Esophagus mucosa (tissue), 1 donor: ENCODE results near the gene PRICKLE2. TPM values are rescaled to one million over a fixed set of nuclear protein-coding genes. Genes with fewer than 3 reads are reported as not detected.

Source experiments
- ATAC-seq: fragments of 200-7000 bp; cut with Tn5 transposase; one replicate; pipeline ENCODE4 v1.9.1; 2020
- total RNA-seq: library from RNA; stranded (reverse); gene quantifications from one replicate; pipeline ENCODE4 v1.2.4, GENCODE V29; 2023
- donor health status: DM: yes; HTN: yes; CAD: no.

PRICKLE2 gene
- total RNA-seq, 1 donor from 2014 or later: 6.0 TPM

- no peak for ATAC-seq
Measured at GRCh38 chr3:64129106-64129505, 96.2 kb downstream of the PRICKLE2 start.

GRCh38 chr3:64125561-64125960, 99.7 kb downstream of the PRICKLE2 start:
- ATAC-seq: no peak

- ATAC-seq: no peak
Measured at GRCh38 chr3:64123931-64124330, 101.3 kb downstream of the PRICKLE2 start.

- no peak for ATAC-seq
Measured at GRCh38 chr3:64122476-64122875, 102.8 kb downstream of the PRICKLE2 start.

GRCh38 chr3:64121750-64122311, 103.4 kb downstream of the PRICKLE2 start:
- ATAC-seq: no peak

GRCh38 chr3:64120876-64121275, 104.4 kb downstream of the PRICKLE2 start:
- no peak for ATAC-seq

GRCh38 chr3:64117483-64117882, 107.8 kb downstream of the PRICKLE2 start:
- no peak for ATAC-seq

- ATAC-seq: no peak
Measured at GRCh38 chr3:64114651-64115050, 110.6 kb downstream of the PRICKLE2 start.

- ATAC-seq: no peak
Measured at GRCh38 chr3:64111872-64112271, 113.4 kb downstream of the PRICKLE2 start.

- ATAC-seq: no peak
Measured at GRCh38 chr3:64111083-64111482, 114.2 kb downstream of the PRICKLE2 start.

GRCh38 chr3:64110071-64110470, 115.2 kb downstream of the PRICKLE2 start:
- ATAC-seq: no peak

GRCh38 chr3:64109438-64109837, 115.8 kb downstream of the PRICKLE2 start:
- ATAC-seq: peak; percentile 31

- peak; percentile 50 for ATAC-seq
Measured at GRCh38 chr3:64108784-64109317, 116.4 kb downstream of the PRICKLE2 start.

- no peak for ATAC-seq
Measured at GRCh38 chr3:64108231-64108630, 117.0 kb downstream of the PRICKLE2 start.

GRCh38 chr3:64107190-64107589, 118.1 kb downstream of the PRICKLE2 start:
- no peak for ATAC-seq

- no peak for ATAC-seq
Measured at GRCh38 chr3:64105816-64106215, 119.5 kb downstream of the PRICKLE2 start.

- ATAC-seq: peak; percentile 55
Measured at GRCh38 chr3:64104691-64105111, 120.6 kb downstream of the PRICKLE2 start.

- no peak for ATAC-seq
Measured at GRCh38 chr3:64104006-64104405, 121.3 kb downstream of the PRICKLE2 start.

- no peak for ATAC-seq
Measured at GRCh38 chr3:64103131-64103530, 122.1 kb downstream of the PRICKLE2 start.

GRCh38 chr3:64102147-64102546, 123.1 kb downstream of the PRICKLE2 start:
- ATAC-seq: no peak

GRCh38 chr3:64099316-64099715, 126.0 kb downstream of the PRICKLE2 start:
- no peak for ATAC-seq

GRCh38 chr3:64098670-64099069, 126.6 kb downstream of the PRICKLE2 start:
- peak; percentile 44 for ATAC-seq

- ATAC-seq: no peak
Measured at GRCh38 chr3:64097920-64098319, 127.3 kb downstream of the PRICKLE2 start.

- no peak for ATAC-seq
Measured at GRCh38 chr3:64095802-64096201, 129.5 kb downstream of the PRICKLE2 start.

- no peak for ATAC-seq
Measured at GRCh38 chr3:64094713-64095079, 130.6 kb downstream of the PRICKLE2 start.
